Transverse colon (tissue), 3 donors: ENCODE data around the gene THPO.

ENCODE experiments used
- POLR2A ChIP-seq: fragments of 450-650 bp; IDR thresholded peaks from one replicate; pipeline ENCODE4 v1.6.1; 2016; ENCODE audit warnings: antibody characterized with exemption, mild to moderate bottlenecking, moderate library complexity
- TF ChIP-seq, protein P1 (sequence below), 5 experiments: fragments of 200-600 bp in 3 of 5; fragments of 450-650 bp in 2 of 5; sonication (generic) in 3 of 5; IDR thresholded peaks; 1 replicate in 2 of 5; 2 replicates in 3 of 5; pipeline ENCODE4 v1.5.1; 2016 to 2017; ENCODE audit warnings: antibody characterized with exemption in 5 of 5, inconsistent platforms in 3 of 5, mild to moderate bottlenecking in 2 of 5, moderate library complexity in 1 of 5

DNA sequence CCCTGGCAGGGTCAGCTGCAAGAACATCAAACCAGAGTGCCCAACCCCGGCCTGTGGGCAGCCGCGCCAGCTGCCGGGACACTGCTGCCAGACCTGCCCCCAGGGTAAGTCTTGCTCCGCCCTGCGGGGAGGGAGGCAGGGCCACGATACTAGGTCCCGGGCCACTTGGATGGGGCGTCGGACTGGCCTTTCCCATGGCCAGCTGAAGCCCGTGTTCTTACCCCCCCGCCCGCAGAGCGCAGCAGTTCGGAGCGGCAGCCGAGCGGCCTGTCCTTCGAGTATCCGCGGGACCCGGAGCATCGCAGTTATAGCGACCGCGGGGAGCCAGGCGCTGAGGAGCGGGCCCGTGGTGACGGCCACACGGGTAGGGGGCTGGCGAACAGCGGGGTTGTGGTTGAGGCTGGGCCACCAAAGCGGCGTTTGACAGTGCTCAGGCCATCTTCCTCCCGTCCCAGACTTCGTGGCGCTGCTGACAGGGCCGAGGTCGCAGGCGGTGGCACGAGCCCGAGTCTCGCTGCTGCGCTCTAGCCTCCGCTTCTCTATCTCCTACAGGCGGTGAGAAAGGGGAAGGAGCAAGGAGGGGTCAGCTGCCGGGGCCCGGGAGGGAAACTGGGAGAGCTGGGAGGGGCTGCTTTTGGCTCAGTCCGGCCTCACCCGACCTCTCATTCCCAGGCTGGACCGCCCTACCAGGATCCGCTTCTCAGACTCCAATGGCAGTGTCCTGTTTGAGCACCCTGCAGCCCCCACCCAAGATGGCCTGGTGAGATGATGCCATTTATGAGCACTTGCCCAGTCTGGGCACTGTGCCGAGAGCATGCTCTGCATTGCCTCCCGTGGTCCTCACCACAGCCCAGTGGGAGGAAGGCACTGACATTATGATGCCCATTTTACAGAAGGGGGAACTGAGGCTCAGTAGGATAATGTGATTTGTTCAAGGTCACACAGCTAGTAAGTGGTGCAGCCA lies 3.5 kb upstream of the THPO start:
- TF ChIP-seq, protein P1, sequence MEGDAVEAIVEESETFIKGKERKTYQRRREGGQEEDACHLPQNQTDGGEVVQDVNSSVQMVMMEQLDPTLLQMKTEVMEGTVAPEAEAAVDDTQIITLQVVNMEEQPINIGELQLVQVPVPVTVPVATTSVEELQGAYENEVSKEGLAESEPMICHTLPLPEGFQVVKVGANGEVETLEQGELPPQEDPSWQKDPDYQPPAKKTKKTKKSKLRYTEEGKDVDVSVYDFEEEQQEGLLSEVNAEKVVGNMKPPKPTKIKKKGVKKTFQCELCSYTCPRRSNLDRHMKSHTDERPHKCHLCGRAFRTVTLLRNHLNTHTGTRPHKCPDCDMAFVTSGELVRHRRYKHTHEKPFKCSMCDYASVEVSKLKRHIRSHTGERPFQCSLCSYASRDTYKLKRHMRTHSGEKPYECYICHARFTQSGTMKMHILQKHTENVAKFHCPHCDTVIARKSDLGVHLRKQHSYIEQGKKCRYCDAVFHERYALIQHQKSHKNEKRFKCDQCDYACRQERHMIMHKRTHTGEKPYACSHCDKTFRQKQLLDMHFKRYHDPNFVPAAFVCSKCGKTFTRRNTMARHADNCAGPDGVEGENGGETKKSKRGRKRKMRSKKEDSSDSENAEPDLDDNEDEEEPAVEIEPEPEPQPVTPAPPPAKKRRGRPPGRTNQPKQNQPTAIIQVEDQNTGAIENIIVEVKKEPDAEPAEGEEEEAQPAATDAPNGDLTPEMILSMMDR (IDR thresholded peaks at IDR 0.05): no peak
- no peak for TF ChIP-seq POLR2A
